Skeletal muscle tissue (tissue), 4 donors: ENCODE data around the gene NUP133. TPM values are rescaled to one million over a fixed set of nuclear protein-coding genes. Genes with fewer than 3 reads are reported as not detected.
"Not testable (repeated sequence)": the region's sequence is repeated elsewhere in the genome, so short reads cannot be mapped to it uniquely, and the experiment has no call there.

Source experiments
- H3K27ac ChIP-seq: one replicate; pipeline ENCODE4 v1.7.0; 2013; ENCODE audit warnings: mild to moderate bottlenecking, low read depth, low read length, inconsistent platforms
- H3K27me3 ChIP-seq, 3 donors: one replicate each; pipeline ENCODE4 v1.7.0; 2013; ENCODE audit warnings: low read length in 3 of 3; ENCODE audit not compliant: control insufficient read depth in 3 of 3, insufficient read depth in 3 of 3
- H3K36me3 ChIP-seq, 3 donors: one replicate each; pipeline ENCODE4 v1.7.0; 2013; ENCODE audit warnings: low read length in 3 of 3; ENCODE audit not compliant: control insufficient read depth in 3 of 3, insufficient read depth in 3 of 3
- H3K4me1 ChIP-seq, 3 donors: one replicate each; pipeline ENCODE4 v1.7.0; 2013; ENCODE audit warnings: low read length in 3 of 3, mild to moderate bottlenecking in 3 of 3; ENCODE audit not compliant: control insufficient read depth in 3 of 3, insufficient read depth in 3 of 3
- H3K4me3 ChIP-seq, 3 donors: one replicate each; pipeline ENCODE4 v1.7.0; 2013; ENCODE audit warnings: low read length in 3 of 3
- H3K9ac ChIP-seq, 3 donors: one replicate each; pipeline ENCODE4 v1.7.0; 2013; ENCODE audit warnings: low read length in 3 of 3, mild to moderate bottlenecking in 3 of 3, moderate library complexity in 2 of 3, low read depth in 1 of 3
- H3K9me3 ChIP-seq, 3 donors: one replicate each; pipeline ENCODE4 v1.7.0; 2013; ENCODE audit warnings: low read length in 3 of 3; ENCODE audit not compliant: control insufficient read depth in 3 of 3
- total RNA-seq: library from RNA; depleted of rRNA; stranded (reverse); fragments of >200 nt; gene quantifications from one replicate; pipeline ENCODE4 v1.2.3, GENCODE V29; 2014
- donor health status: Osteomylitis.

Gene NUP133
- total RNA-seq, 1 donor from 2014 or later = 44.4 TPM

DNA sequence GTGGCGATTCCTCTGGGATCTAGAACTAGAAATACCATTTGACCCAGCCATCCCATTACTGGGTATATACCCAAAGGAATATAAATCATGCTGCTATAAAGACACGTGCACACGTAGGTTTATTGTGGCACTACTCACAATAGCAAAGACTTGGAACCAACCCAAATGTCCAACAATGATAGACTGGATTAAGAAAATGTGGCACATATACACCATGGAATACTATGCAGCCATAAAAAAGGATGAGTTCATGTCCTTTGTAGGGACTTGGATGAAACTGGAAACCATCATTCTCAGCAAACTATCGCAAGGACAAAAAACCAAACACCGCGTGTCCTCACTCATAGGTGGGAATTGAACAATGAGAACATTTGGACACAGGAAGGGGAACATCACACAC is 3.5 kb upstream of the NUP133 start:
- H3K9ac ChIP-seq, H3K27me3 ChIP-seq, H3K9me3 ChIP-seq, H3K4me3 ChIP-seq, H3K36me3 ChIP-seq, H3K27ac ChIP-seq: not testable (repeated sequence)
- H3K4me1 ChIP-seq = peaks cover 7 to 24% (median 17%) of the 10 kb centered on the region in 3 donors

DNA sequence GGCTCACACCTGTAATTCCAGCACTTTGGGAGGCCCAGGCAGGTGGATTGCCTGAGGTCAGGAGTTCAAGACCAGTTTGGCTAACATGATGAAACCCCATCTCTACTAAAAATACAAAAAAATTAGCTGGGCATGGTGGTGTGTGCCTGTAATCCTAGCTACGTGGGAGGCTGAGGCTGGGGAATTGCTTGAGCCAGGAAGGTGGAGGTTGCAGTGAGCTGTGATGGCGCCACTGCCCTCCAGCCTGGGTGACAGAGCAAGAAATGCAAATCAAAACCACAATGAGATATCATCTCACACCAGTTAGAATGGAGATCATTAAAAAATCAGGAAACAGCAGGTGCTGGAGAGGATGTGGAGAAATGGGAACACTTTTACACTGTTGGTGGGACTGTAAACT is 3.1 kb upstream of the NUP133 start:
- not testable (repeated sequence) for H3K36me3 ChIP-seq, H3K27ac ChIP-seq, H3K9ac ChIP-seq, H3K27me3 ChIP-seq, H3K4me3 ChIP-seq, H3K9me3 ChIP-seq
- H3K4me1 ChIP-seq = peaks cover 7 to 27% (median 19%) of the 10 kb centered on the region in 3 donors

DNA sequence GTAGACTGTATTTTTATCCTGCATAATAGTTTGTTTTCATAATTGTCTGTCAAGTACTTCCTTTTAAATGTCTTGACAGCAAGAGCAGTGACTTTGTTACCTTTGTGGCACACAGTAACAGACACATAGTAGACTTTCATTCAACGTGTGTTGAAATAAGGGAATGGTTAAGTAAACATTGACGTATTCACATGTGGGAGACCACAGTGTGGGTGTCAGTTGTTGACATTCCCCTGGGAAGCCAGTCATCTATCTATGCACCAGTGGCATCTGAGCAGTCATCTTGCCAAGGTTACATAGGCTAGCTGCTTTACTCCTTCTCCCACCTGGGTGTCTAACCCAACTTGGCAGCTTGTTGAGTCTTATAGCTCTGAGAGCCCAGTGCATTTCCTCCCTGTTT is 1.4 kb upstream of the NUP133 start:
- H3K36me3 ChIP-seq = peaks cover 0 to 5% (median 5%) of the 10 kb centered on the region in 3 donors
- peaks cover 7 to 27% (median 19%) of the 10 kb centered on the region in 3 donors for H3K4me1 ChIP-seq
- no peaks in the 10 kb centered on the region for H3K9me3 ChIP-seq
- no peak overlapping the region for H3K9ac ChIP-seq
- no peak overlapping the region for H3K27ac ChIP-seq
- no peaks in the 10 kb centered on the region for H3K27me3 ChIP-seq
- no peak overlapping the region for H3K4me3 ChIP-seq

DNA sequence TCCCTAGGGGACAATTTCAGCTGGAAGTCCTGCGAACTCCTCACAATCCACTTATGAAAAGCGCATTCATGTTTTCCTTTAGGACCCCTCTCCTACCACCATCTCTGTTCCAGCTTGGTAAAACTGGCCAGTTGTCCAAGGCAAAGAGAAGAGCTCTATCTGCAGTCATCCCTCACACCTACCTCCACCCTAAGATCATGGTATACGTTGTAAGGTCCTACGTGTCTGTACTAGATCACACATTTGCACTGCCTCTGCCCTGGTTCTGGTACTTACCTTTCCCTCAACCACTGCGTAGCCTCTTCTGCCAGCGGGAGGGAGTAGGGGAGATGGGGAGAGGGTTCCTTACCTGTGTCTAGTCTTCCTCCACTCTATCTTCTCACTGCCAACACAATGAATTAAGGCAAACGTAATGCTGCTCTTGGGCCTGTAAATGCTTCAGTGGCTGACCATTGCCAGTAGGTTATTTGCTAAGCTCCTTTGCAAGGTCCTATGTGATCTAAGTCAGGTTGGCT is 739 bp upstream of the NUP133 start:
- no peaks in the 10 kb centered on the region for H3K9me3 ChIP-seq
- peak overlapping the region; percentile 95 for H3K27ac ChIP-seq
- peak overlapping the region; percentile 94 to 95 (median 95) for H3K4me3 ChIP-seq
- peaks cover 0 to 9% (median 8%) of the 10 kb centered on the region in 3 donors for H3K36me3 ChIP-seq
- peaks cover 7 to 23% (median 19%) of the 10 kb centered on the region in 3 donors for H3K4me1 ChIP-seq
- H3K9ac ChIP-seq = peak overlapping the region; percentile 97 to 99 (median 98)
- no peaks in the 10 kb centered on the region for H3K27me3 ChIP-seq

DNA sequence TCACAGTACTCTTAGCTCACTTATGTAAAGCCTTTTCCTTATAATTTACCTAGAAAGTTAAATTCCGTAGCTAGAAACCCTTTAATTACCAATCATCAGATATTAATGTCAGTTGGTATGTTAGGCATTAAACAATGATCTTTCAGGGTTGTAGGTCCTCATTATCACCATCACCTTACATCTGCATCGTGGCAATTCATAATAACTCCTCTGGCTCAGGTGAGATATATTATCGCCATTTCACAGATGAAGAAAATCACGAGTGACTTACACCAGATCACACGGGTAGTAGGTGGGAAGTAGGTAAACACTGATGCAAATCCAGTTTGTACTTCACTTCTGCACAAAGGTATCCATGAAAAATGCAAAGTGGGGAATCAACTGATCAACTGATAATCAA is 639 bp downstream of the NUP133 start:
- Histone ChIP-seq H3K9me3 (no peaks in the 10 kb centered on the region), H3K9ac (peak overlapping the region; percentile 97 to 99 (median 98)), H3K4me3 (peak overlapping the region; percentile 94 to 95 (median 95)), H3K27me3 (no peaks in the 10 kb centered on the region), H3K36me3 (peaks cover 0 to 9% (median 8%) of the 10 kb centered on the region in 3 donors), H3K27ac (peak overlapping the region; percentile 95), H3K4me1 (peaks cover 7 to 23% (median 19%) of the 10 kb centered on the region in 3 donors)

DNA sequence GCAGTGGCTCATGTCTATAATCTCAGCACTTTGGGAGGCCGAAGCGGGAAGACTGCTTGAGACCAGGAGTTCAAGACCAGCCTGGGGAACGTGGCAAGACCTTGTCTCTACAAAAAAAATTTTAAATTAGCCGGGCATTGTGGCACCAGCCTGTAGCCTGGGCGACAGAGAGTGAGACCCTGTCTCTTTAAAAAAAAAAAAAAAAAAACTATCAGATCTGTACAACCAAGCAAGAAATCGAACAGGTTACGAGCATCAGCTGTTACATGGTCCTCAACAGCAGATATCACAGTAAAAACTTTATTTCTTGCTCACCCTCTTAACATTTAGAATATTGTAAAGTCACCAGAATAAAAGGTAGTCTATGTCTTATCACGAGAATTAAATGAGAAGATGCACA is 1.5 kb downstream of the NUP133 start:
- H3K9ac ChIP-seq = no peak overlapping the region
- H3K27ac ChIP-seq = no peak overlapping the region
- H3K4me3 ChIP-seq = no peak overlapping the region
- peaks cover 0 to 10% (median 10%) of the 10 kb centered on the region in 3 donors for H3K36me3 ChIP-seq
- H3K9me3 ChIP-seq = no peaks in the 10 kb centered on the region
- no peaks in the 10 kb centered on the region for H3K27me3 ChIP-seq
- peaks cover 7 to 23% (median 19%) of the 10 kb centered on the region in 3 donors for H3K4me1 ChIP-seq

DNA sequence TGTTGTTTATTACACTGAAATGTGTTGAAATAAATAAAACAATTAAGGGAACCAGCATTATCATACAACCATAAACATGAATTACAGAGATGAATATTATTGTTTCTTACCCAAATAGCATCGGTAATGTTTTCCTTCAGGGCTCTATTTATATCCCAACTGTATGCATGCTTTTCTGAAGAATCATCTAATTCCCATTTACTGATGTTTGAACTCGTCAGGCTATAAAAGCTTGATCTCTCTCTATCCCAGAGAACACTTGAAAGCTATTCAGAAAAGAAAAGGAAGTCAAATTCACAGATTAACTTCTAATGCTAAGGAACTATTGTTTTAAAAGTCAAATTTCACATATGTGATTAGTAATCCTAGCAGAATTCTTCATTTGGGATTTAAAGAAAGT is 12.4 kb downstream of the NUP133 start:
- H3K36me3 ChIP-seq = peaks cover 39 to 74% (median 70%) of the 10 kb centered on the region in 3 donors
- no peak overlapping the region for H3K27ac ChIP-seq
- no peaks in the 10 kb centered on the region for H3K9me3 ChIP-seq
- no peaks in the 10 kb centered on the region for H3K4me1 ChIP-seq
- H3K27me3 ChIP-seq = no peaks in the 10 kb centered on the region
- H3K9ac ChIP-seq = no peak overlapping the region
- no peak overlapping the region for H3K4me3 ChIP-seq

DNA sequence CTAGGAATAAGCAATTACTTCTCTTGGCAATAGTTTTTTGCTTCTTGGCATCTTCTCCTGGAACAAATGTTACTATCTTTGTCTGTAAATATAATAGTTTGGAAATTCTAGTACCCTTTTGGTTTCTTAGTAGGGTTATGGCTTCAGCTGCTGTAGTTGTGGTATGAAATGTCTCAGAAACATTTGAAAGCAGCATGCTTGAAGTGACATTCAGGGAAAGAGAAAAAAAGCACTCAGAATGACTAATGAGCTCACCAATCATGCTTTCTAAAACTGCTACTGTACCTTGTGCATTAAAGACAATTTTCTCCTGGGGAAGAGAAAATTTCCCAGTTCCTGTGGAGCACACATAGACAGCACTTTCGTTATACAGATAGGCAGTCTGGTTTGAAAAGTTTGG is 21.0 kb downstream of the NUP133 start:
- Histone ChIP-seq H3K27me3 (no peaks in the 10 kb centered on the region), H3K4me3 (no peak overlapping the region), H3K27ac (no peak overlapping the region), H3K9me3 (no peaks in the 10 kb centered on the region), H3K36me3 (peaks cover 43 to 67% (median 64%) of the 10 kb centered on the region in 3 donors), H3K9ac (no peak overlapping the region), H3K4me1 (peaks cover 0 to 2% (median 0%) of the 10 kb centered on the region in 3 donors)

DNA sequence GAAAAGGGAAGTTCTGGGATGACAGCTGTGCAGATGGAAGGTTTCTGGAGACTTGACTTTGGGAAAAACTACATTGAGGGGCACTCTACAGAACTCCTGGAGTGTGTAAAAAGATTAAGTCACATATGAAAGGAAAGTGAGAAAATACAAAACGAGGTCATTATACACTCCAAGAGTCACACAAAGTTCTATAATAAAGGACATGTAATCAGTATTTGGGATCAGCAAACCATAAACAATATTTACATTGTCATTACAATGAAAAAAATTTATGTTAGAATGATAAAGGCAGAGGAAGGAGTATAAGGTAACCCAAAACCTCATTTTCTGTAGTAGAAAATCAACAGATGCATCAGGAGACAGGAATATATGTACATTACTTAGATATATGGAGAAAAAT is 22.8 kb downstream of the NUP133 start:
- no peaks in the 10 kb centered on the region for H3K9me3 ChIP-seq
- H3K9ac ChIP-seq = no peak overlapping the region
- H3K27ac ChIP-seq = no peak overlapping the region
- H3K27me3 ChIP-seq = no peaks in the 10 kb centered on the region
- H3K36me3 ChIP-seq = peaks cover 47 to 66% (median 65%) of the 10 kb centered on the region in 3 donors
- H3K4me3 ChIP-seq = no peak overlapping the region
- peaks cover 0 to 3% (median 0%) of the 10 kb centered on the region in 3 donors for H3K4me1 ChIP-seq

DNA sequence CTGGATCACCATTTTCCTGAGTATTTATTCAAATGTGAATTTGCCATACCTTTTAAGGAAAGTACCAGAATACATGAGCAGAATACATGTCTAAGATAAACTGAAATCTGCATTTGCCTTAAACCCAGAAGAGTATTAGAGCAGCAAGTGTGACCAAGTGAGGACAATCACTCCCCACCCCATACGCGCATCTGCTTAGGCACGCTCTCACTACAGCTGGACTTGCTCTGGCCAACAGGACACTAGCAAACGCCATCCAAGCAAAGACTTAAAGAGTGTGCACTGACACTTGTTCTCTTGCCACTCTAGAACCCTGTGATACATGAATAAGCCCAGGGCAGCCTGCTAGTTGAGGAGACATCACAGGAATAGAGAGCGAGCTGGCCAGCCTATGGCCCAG is 25.6 kb downstream of the NUP133 start:
- Histone ChIP-seq H3K4me3 (no peak overlapping the region), H3K27ac (no peak overlapping the region), H3K36me3 (peaks cover 42 to 65% (median 64%) of the 10 kb centered on the region in 3 donors), H3K27me3 (no peaks in the 10 kb centered on the region), H3K4me1 (peaks cover 0 to 3% (median 0%) of the 10 kb centered on the region in 3 donors), H3K9me3 (no peaks in the 10 kb centered on the region), H3K9ac (no peak overlapping the region)
